GM18526 (cell line): ENCODE results near the gene HIRIP3.

Experiments
- POLR2A ChIP-seq: IDR thresholded peaks from 3 replicates; pipeline ENCODE4 v1.6.1; 2011; ENCODE audit not compliant: insufficient read length; ENCODE audit errors: extremely low read depth

The HIRIP3 gene

GRCh38 chr16:30005341-30006094 lies 10.1 kb upstream of the HIRIP3 start:
- TF ChIP-seq POLR2A: no peak

GRCh38 chr16:30004811-30005242 lies 9.4 kb upstream of the HIRIP3 start:
- no peak for TF ChIP-seq POLR2A

DNA sequence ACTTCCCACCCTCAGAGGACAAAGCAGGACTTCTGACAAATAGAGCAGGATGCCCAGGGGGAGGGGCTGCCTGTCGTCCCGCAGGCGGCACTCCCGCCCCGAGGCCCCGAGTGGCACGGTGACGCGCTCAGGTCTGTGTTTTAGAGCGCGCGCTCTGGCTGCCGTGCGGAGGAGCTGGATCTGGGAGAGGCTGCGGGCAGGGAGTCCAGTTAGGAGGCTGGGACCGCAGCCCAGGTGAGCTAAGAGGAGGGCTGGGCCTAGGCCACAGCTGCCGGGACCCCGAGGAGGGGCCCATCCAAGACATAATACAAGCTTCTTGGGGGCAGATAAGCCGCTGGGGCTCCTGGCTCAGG lies 9.0 kb upstream of the HIRIP3 start:
- TF ChIP-seq POLR2A: no peak

- no peak for TF ChIP-seq POLR2A
These were observed 8.4 kb upstream of the HIRIP3 start for GRCh38 chr16:30003670-30004423.

DNA sequence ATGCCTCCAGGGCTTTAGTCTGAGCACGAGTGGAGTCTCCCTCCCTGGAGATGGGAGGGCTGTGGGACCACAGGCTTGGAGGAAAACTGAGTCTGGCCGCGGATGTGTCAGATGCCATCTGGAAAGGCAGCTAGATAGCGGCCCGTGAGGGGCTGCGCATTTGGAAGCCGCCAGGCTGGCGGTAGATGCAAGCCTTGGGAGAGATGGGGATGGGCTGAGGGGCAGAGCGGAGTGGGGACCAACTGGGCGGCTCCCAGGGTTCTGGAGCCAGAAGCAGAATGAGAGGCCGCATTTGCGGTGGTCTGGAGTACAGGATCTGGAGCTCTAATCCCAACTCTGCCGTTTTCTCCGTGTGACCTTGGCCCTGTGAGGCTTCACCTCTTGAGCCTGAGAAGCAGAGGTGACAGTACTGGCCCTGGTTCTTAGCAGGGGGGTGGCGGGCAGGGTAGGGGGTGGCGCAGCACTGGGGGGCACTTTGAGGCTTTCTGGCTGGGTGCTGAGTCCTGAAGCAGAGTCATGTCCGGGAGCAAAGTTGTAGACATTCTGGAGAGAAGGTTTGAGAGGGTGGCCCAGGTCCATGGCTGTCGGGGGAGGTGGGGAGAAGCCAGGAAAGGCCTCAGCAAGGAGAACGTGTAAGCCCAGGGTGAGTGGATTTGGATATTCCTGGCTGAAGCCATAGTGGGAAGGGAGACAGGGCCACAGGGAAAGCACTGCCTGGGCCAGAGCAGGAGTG lies 7.4 kb upstream of the HIRIP3 start:
- no peak for TF ChIP-seq POLR2A

GRCh38 chr16:30000735-30001631 lies 5.6 kb upstream of the HIRIP3 start:
- TF ChIP-seq POLR2A: no peak

DNA sequence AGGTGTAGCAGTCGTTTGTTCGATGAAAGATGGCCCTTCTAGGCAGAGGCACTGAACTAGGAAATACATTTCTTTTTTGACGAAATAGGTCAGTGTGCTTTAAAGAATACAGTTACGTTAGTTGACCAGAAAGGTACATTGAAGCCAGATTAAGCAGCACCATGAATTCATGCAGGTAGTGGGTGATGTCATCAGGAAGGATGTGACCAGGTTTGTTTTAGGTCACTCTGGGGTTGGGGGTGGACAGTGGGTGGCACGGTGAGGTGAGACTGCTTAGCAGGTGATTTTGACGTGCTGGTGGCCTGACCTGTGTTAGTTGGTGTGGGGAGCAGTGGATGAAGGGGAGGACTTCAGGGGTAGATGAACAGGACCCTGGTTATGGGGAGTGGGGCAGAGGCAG lies 4.2 kb upstream of the HIRIP3 start:
- no peak for TF ChIP-seq POLR2A

GRCh38 chr16:29996766-29997250 lies 1.4 kb upstream of the HIRIP3 start:
- TF ChIP-seq POLR2A: no peak

DNA sequence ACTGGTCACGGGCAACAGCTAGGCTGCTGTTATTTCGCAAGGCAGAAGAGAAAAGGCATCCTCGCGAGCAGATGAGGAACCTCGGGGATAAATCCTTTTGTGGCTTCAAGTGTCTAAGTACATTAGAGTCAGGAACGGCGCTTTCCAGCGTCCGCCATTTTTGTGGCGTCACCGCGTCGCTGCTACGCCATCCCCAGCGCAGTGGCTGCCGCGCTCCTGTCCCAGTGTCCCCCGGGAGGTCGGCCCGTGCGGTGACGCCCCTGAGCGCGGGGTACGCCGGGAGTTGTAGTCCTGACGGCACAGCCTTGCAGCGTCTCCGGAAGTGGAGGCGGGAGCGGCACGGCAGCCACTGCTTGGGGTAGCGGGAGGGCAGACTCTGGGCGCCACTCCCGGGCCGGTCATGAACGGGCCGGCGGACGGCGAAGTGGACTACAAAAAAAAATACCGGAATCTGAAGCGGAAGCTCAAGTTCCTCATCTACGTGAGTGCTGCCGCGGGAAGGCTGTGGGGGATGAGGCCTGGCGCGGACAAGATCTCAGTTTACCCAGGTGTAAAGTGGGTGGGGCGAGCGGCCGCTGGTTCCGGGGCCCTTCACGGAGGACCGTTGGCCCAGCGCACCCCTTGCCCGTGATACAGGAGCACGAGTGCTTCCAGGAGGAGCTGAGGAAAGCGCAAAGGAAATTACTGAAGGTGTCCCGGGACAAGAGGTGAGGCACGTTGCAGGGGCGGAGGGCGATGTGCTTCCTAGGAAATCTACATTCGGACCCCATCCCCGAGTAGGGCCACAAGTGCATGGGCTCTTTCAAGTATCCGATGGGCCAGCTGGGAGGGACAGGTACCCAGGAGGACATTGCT lies 721 bp upstream of the HIRIP3 start, which contains the start of gene INO80E:
TSS of gene INO80E (plus strand) at position 331 of the 855 bp plus-strand sequence. CDS start at position 401, 70 bp downstream.
- peak; percentile 82 for TF ChIP-seq POLR2A

GRCh38 chr16:29994600-29995323 lies 655 bp downstream of the HIRIP3 start:
- TF ChIP-seq POLR2A: no peak

- no peak for TF ChIP-seq POLR2A
These were observed 1.4 kb downstream of the HIRIP3 start for GRCh38 chr16:29993903-29994599.

- TF ChIP-seq POLR2A: no peak
These were observed 2.1 kb downstream of the HIRIP3 start for GRCh38 chr16:29993191-29993902.

- no peak for TF ChIP-seq POLR2A
These were observed 3.0 kb downstream of the HIRIP3 start for GRCh38 chr16:29992344-29992967.
